GDM1 (cell line): ENCODE results near the gene PSMA7.

ENCODE experiments used
- DNase-seq: peaks from one replicate; lab custom pipeline; 2025; lab: John Stamatoyannopoulos, UW

Gene PSMA7

DNA sequence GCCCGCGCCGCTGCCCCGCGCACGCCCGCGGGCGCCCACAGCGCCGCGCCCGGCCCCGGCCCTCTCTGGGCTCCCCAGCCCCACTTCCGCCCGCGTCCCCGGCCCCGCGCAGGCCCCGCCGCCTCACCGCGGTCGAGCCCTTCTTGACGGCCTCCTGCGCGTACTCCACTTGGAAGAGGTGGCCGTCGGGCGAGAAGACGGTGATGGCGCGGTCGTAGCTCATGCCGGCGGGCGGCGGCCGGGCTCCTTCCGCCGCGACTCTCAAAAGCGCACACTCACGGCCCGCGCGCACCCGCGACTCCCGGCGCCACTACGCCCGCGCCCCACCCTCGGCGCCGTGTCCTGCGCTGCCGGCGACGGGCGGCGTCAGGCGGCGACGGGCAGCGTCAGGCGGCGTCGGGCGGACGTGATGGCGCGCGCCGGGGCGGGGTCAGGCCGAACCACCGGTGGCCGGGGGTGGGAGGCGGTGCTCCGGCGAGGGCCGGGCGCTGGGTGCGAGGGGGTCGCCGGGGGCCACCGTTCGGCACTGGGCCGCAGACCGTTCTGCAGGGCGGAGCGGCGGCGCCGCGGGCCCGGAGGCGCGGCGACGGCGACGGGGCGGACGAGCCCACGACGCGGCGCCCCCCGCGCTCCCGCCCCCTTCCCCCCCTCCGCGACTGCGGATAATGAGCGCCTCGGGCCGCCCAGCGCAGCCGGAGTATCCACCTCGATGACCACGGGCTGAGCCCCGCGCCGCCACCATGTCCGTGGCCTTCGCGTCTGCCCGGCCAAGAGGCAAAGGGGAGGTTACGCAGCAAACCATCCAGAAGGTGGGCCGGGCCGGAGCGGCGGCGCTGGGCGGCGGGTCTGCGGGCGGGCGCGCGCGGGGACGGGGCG lies at the start of gene PSMA7, which contains the start of gene SS18L1:
PSMA7 (minus strand) TSS at position 314 of the 876 bp plus-strand sequence; CDS start at position 223, 91 bp downstream.
SS18L1 (plus strand) TSS at position 689 of the 876 bp plus-strand sequence; CDS start at position 741, 52 bp downstream.
- DNase-seq: peak; percentile 91

DNA sequence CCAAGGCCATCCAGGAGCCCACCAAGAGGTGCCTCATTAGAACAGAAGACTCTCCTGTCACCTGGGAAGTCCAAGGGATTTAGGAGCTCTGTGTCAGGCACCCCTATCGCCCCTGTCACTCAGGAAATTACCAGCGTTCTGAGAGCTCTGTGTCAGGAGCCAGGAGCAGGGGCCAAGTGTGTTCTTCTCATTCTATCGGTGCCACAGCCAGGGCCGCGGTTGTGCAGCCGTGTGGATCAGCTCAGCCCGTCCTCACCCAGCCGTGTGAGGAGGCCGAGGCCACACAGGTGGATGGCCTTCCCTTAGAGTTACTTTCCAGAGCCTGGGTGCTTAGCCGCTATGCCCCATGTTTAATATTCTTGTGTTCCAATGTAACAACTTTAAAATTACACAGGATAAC lies 49.4 kb upstream of the PSMA7 start:
- DNase-seq: no peak

DNA sequence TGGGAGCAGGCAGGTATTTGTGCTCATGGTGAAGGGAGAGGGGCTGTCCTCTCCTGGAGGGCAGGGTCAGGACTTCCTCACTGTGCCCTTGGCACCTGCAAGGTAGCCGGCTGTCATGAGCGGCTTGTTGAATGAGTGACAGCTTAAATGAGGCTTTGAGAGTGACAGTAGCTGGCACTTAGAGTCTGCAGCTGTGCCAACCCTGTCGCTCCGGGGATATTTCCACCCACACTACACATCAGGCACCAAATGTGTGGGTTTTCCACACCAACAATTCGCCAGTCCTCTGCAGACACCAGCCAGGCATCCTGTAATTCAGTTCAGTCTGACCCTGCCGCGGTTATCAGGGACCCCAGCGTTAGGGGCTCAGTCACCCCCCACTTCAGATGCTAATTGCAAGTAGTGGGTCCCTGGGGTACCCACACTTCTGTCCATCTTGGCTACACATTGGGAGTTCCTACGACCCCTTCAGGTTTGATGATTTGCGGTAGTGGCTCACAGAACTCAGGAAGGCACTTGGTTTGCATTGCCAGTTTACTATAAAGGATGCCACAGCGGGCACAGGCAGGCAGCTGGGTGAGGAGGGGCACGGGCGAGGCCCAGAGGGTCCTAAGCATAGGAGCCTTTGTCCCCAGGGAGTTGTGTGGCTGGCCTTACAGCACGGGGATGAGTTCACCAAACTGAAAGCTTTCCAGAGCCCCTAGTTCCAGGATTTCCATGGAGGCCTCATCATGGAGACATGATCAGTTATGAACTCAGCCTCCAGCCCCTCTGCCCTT lies 48.8 kb upstream of the PSMA7 start:
- no peak for DNase-seq

DNA sequence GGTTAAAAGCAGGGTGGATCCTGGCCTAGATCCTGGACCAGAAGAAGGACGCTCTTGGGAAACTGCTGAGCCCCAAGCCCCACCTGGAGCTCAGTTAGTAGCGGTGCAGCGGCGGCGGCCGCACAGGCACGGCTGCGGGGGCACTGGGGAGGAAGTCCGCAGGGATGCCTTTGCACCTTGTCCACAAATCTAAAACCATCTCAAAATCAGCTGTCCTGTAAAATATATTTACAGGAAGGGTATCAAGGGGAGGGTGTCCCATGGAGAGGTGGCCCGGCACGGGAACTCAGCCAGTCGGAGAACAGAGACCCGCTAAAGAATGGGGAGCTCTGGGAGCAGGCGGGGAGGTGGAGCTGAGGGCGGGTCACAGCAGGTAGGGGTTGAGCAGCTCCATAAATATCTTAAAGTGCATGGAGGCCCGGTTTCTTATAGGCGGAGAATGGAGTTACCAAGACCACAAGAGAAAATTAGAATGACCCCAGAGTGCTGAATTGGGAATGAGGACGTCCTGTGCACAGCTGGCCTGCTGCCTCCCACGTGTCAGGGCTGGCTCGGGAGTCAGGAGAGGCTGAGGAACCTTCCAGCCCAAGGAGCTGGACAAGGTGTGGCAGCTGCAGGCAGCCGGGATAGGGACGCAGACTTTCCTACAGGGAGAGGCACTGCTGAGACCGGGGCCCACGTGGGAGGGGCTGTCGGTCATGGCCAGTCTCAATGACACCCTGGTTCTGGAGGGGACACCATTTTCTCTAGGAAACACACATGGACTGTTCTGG lies 47.6 kb upstream of the PSMA7 start:
- no peak for DNase-seq

DNA sequence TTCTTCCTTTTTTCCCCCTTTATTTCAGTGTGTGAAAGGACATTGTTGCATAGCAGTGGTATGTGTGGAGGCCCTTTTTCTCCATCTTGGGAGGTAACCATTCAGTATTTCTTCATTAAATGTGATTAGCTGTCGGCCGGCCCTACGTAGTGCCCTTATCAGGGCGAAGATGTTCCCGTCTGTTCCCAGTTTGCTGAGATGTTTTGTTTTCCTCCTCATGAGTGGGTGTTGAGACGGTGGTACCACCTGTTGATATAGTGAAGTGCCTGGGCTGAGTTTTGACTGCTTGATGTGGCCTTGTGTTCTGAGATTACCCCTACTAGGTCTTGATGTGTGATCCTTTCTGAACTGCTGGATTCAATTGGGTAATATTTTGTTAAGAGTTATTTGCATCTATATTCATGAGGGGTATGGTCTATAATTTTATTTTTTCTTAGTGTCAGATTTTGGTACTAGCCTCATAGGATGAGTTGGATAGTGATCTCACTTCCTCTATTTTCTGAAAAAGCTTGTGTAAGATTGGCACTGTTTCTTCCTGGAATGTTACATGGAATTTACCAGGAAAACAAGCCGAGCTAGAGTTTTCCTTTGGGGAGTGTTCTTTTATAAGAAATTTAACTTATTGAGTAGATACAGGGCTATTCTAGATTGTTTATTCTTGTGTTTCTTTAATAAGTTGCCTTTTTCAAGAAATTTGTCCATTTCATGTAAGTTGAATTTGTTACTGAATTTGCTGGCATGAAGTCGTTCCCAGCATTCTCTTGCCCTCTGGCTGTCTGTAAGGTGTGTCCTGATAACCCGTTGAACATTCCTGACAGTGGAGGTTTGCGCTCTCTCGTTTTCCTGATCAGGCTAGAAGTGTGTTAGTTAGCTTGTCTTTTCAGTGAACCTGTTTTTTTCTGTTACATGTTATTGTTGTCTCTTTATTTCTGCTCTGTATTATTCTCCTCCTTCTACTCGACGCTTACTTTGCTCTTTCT lies 44.0 kb upstream of the PSMA7 start:
- no peak for DNase-seq

DNA sequence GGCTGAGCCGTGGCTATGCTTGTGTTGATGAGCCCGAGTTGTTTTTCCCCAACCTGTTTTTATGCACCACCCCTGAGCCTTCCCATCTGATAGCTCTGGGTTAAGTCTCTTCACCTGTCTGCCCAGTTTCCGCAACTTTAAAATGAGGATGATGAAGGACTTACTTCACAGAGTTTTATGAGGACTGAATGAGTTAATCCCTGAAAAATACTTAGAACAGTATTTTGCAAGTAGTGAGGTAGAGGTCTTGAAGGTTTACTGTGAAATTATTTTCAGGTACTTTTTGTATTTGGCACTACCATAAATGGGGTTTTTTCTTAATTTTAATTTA lies 42.9 kb upstream of the PSMA7 start:
- no peak for DNase-seq

DNA sequence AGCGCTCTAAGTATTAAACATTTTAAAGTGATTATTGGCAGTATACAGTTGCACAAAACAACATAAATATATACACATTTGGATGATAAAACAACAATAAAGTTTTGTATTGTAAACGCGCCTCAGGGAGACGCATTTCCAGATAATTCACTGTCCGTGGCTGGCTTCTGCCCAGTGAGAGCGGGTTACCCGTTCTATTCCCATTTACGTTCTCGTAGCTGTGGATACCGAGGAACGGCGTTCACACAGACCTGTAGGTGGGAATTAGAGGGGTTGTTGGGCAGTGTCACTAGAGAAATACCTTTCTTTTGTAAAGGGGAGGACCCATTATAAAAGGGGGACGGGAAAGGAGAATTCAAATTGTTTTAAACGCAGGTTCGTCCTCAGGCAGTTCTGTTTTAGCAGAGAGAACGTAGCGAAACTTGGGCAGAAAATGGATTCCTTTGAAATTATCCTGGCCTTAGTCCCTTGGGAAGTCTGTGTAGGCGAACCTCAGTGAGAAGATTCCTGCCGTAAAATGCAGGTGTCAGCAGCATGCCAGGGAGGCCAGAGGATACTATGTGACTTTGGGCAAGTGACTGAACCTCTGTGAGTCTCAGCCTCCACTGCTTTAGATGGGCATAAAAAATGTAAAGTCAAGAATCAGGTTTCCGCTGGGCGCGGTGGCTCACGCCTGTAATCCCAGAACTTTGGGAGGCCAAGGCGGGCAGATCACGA lies 40.4 kb upstream of the PSMA7 start:
- no peak for DNase-seq

DNA sequence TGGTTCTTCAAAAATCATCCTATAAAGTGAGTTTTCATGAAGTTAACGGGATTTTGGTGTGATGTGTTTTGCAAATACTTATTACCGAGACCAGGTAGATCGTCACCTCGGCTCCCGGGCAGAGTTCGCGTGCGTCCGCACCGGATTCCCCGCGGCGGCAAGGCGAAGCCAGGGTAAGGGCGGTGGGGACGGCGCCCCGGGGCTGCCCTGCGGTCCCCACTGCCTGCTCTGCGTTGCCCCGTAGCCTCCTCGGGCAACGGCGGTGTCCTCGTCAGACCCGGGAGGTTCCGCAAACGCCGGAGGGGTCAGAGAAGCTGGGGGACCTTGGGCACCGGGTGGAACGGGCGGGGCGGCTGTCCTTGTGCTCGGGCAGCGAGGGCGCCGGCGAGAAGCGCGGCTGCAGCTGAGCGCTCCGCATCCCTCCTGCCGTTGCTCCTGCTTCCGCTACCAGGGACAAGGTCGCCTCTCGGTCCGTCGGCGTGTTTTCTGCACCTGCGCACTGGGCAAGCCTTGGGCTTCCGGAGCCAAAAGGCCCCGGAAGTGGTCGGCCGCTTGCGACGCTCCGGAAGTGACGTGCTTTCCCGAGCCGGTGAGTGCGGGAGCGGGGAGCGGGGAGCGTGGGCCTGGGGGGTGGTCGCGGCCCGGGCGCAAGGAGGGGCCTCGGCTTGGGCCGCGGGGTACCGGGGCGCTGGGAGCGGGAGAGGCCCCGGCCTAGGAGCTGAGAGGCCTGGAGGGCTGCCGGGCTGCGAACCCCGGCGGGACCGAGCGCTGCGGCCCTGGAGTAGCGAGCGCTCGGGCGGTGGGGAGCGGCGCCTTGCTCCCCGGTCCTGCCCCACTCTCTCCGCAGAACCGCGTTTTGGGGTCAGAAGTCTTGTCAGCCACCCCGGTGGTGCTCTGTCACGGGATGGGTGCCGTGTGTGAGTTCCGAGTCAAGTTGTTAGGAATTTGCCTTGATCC lies 39.6 kb upstream of the PSMA7 start, which contains the start of gene MTG2:
MTG2 (plus strand) TSS at position 560 of the 957 bp plus-strand sequence. CDS start 10,393 bp downstream, outside the sequence.
- peak; percentile 92 for DNase-seq

DNA sequence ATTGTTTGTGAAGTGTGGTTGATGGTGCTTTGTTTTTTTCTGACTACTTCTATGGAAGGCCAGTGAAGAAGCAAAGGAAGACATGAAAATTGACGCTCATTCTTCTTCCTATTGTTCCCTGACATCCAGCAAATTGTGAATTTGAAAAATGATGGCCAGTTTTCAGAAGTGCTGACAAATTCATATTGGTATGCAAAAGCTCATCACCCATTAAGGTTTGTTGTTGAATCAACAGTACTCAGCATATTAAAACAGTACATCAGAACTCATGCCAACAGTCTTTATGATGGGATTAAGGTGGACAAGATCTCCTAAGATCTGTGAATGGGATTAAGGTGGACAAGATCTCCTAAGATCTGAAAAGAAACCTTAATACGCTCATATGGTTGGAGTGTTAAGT lies 38.6 kb upstream of the PSMA7 start:
- DNase-seq: no peak

DNA sequence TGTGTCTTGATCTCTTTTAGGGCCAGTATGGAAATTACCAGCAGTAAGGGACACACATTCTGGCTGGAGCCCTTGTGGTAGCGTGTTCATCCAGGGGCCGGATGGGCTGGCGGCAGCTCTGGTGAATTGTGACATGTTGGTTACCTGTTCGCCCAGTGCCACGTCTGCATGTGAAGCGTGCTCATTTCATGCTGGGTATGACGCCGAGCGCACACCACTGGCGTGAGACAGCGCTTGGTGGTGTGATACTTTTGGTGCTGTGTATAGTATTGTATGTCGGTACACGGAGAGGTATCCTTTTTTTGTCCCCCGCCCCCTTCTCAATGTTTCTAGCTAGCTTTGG lies 35.9 kb upstream of the PSMA7 start:
- DNase-seq: no peak

DNA sequence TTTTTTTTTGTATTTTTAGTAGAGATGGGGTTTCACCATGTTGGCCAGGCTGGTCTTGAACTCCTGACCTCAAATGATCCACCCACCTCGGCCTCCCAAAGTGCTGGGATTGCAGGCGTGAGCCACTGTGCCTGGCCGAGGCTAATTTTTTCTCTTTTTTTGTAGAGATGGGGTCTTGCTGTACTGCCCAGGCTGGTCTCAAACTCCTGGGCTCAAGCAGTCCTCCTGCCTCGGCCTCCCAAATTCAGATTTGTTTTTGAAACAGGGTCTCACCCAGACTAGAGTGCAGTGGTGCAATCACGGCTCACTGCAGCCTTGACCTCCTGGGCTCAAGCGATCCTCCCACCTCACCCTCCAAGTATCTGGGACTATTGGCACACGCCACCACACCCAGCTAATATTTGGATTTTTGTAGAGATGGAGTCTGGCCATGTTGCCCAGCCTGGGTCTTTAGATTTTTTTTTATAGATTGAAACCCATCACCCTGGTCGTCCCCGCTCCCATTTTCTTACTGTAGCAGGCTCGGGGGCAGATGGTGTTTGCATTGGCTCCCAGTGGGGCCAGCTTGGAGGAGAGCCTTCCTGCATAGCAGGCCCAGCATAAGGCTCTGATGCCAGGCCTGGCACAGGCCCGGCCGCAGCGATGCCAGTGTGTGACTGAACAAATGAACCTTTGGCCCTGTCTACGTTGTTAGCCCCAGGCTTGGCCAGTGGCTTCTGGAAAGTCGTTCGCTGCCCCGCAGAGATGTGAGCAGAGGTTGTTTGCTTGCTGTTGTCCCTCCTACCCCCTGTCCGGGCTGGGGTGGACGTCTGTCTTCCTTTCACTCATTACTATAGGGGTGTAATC lies 35.3 kb upstream of the PSMA7 start:
- no peak for DNase-seq

DNA sequence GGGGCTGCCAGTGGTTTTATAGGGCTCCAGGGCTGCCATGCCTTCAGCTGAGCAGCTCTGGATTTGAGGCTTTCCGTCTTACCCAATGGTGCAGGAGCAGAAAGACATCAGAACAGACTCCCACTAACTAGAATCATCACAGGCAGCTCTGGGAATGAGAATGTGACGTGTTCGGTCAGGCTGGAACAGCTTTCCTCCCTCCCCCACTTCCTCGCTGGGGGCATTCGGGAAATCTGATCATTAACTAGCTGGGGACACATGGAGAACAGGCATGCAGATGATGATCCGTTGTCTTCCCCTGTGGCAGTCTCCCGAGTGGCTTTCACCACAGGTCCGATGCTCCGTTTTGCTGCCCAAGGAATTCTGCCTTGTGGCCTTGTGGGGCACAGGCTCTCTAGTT lies 34.1 kb upstream of the PSMA7 start:
- no peak for DNase-seq

DNA sequence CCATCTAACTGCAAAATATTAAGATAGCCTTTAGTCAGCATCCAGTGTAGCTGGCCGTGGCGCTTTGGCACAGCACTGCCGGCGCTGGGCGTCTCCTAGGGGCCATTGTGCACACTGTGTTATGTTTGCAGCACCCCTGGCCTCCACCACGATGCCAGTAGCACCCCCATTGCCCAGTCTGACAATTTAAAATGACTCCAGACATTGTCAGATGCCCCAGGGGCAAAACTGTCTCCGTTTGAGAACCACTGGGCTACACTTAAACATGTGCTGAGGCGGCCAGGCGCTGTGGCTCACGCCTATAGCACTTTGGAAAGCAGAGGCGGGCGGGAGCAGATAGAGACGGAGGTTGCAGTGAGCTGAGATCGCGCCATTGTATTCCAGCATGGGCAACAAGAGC lies 33.7 kb upstream of the PSMA7 start:
- no peak for DNase-seq

DNA sequence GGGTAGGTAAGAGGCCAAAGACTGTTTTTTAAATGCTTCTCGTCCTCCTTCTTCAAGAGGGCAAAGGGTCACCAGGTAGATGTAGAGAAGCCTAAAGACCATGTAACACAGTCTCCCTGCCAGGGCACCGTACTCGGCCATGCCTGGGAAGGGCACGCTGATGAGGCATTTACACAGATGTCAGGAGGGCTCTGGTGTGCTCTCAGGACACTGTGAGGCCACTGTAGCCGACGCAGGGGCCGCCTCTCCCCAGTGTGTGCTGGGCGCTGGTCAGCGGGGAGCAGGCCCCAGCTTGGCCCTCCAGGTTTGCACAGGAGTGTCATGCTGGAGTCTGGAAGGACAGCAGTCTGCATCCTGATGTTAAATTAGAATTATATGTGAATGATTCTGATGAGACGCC lies 32.5 kb upstream of the PSMA7 start:
- DNase-seq: no peak

DNA sequence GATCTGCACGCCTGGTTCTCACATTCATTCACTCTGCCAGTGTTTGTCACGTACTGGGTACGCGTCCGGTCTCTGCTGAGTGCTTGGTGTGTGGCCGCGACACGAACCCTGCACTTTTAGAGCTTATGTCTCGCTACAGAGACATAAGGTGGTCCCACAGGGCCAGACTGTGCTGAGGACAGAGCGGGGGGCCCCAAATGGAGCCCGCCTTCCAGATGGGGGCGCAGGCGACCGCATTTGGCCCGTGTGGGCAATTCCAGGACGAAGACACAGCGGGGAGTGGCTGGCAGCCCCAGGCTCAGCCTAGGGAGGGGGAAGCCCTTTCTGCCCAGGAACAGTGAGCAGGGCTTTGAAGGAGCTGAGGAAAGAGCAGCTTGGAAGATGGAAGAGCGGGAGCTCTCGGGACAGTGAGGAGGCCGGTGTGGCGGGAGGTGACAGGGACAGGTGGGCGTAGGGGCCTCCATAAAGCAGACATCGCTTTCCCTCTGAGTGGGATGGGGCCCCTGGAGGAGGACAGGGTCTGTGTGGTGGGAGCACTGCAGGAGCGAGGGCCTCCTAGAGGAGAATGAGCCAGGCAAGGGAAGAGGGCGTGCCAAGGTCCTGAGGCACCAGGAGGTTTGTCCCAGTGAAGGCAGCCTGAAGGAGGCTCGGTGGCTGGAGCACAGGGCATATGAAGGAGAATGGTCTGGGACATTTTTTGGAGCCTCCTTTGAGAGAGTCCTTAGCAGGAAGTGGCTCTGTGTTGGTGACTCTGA lies 31.9 kb upstream of the PSMA7 start:
- DNase-seq: no peak

DNA sequence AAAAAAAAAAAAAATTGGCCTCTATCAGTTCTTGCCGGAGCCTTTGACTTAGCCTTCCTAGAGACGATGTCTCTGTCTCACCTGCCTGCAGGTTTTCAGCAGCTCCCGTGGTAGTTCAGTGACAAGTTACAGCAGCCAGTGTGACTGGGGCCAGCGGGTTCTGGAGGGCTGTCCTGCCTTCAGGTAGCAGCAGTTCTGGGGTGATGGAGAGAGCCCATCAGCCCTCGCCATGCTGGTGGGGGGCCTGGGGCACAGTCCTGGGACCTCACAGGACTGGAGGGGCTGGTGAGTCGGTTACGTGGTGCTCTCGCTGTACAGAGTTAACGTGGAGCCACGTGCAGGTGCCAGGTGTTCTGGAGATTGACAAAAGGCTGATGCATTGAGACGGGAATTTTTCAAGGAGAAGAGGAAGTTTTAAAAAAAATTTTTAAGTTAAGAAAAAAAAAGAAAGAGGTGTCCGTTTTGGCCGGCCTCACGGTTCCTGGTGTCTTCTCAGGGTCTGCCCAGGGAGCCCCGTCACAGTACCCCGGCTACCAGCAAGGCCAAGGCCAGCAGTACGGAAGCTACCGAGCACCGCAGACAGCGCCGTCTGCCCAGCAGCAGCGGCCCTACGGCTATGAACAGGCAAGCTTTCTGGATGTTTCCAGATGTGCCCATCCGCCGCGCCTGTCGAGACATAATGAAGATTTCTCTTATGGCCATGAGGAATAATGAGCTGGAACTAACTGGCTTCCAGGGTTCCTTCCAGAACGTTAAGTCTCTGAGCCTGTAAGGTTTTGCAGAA lies 31.0 kb upstream of the PSMA7 start:
- no peak for DNase-seq

DNA sequence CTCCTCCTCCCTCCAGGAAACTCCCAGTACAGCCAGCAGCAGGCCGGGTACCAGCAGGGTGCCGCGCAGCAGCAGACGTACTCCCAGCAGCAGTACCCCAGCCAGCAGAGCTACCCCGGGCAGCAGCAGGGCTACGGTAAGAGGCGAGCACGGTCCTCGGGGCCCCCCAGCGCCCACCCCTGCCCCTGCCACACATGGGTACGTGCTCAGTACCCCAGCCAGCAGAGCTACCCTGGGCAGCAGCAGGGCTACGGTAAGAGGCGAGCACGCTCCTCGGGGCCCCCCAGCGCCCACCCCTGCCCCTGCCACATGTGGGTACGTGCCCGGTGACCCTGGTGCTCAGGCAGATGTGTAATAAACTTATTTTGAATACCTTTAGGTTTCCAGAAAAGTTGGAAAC lies 29.5 kb upstream of the PSMA7 start:
- no peak for DNase-seq
